SK-MEL-5 (cell line): Measurements from ENCODE around the gene SCMH1. TPM values are rescaled to one million over a fixed set of nuclear protein-coding genes. Genes with fewer than 3 reads are reported as not detected.

Source experiments
- DNase-seq: peaks from one replicate; pipeline ENCODE4 v3.0.0-alpha.2; 2016; ENCODE audit warnings: low read depth, low spot score
- in situ Hi-C: cut with HindIII; loops from 2 replicates; pipeline ENCODE4 v1.10.0; 2016; ENCODE audit warnings: low sequenced_read_pairs, high pct_unique_total_duplicates, low pct_unique_long_range_greater_than_20kb
- total RNA-seq: library from RNA; depleted of rRNA; stranded (reverse); fragments of >200 nt; shearing (Covaris generic); gene quantifications from 2 replicates; pipeline ENCODE4 v1.2.3, GENCODE V29; 2014

The SCMH1 gene
- total RNA-seq, 1 experiment from 2014 or later, result 16.8 TPM

- in situ Hi-C loops, result no loop called here
- DNase-seq, result no peak
Observed at GRCh38 chr1:41078193-41078592, 163.9 kb downstream of the SCMH1 start.

GRCh38 chr1:41073971-41074370 is 168.1 kb downstream of the SCMH1 start:
- DNase-seq, result no peak
- in situ Hi-C loops, result no loop called here

GRCh38 chr1:41072051-41072450 is 170.1 kb downstream of the SCMH1 start:
- DNase-seq, result no peak
- in situ Hi-C loops, result no loop called here

GRCh38 chr1:41056907-41057306 is 185.2 kb downstream of the SCMH1 start:
- in situ Hi-C loops, result no loop called here

GRCh38 chr1:41053316-41053715 is 188.8 kb downstream of the SCMH1 start:
- in situ Hi-C loops, result no loop called here
- DNase-seq, result no peak

More at GRCh38 chr1:41056907-41057306, 185.2 kb downstream of the SCMH1 start:
- DNase-seq, result no peak

GRCh38 chr1:41051022-41051421 is 191.1 kb downstream of the SCMH1 start:
- DNase-seq, result no peak
- in situ Hi-C loops, result no loop called here

GRCh38 chr1:41048540-41048939 is 193.6 kb downstream of the SCMH1 start:
- no peak for DNase-seq
- in situ Hi-C loops, result no loop called here

- DNase-seq, result no peak
- in situ Hi-C loops, result no loop called here
Observed at GRCh38 chr1:41046347-41046775, 195.7 kb downstream of the SCMH1 start.

GRCh38 chr1:41045740-41046139 is 196.4 kb downstream of the SCMH1 start:
- in situ Hi-C loops, result no loop called here

GRCh38 chr1:41044187-41044586 is 197.9 kb downstream of the SCMH1 start:
- in situ Hi-C loops, result no loop called here
- no peak for DNase-seq

More at GRCh38 chr1:41045740-41046139, 196.4 kb downstream of the SCMH1 start:
- DNase-seq, result no peak

GRCh38 chr1:41041614-41042270 is 200.4 kb downstream of the SCMH1 start:
- DNase-seq, result no peak
- in situ Hi-C loops, result no loop called here

- in situ Hi-C loops, result no loop called here
Observed at GRCh38 chr1:41038110-41038509, 204.0 kb downstream of the SCMH1 start.

GRCh38 chr1:41037116-41037903 is 204.8 kb downstream of the SCMH1 start:
- no peak for DNase-seq
- in situ Hi-C loops, result no loop called here

More at GRCh38 chr1:41038110-41038509, 204.0 kb downstream of the SCMH1 start:
- DNase-seq, result peak; percentile 40

GRCh38 chr1:41033272-41033671 is 208.8 kb downstream of the SCMH1 start:
- in situ Hi-C loops, result no loop called here
- DNase-seq, result no peak

- in situ Hi-C loops, result no loop called here
Observed at GRCh38 chr1:41032147-41032546, 210.0 kb downstream of the SCMH1 start.

GRCh38 chr1:41030872-41031616 is 211.1 kb downstream of the SCMH1 start:
- no peak for DNase-seq
- in situ Hi-C loops, result no loop called here

More at GRCh38 chr1:41032147-41032546, 210.0 kb downstream of the SCMH1 start:
- no peak for DNase-seq

- DNase-seq, result no peak
- in situ Hi-C loops, result no loop called here
Observed at GRCh38 chr1:41028034-41028642, 214.0 kb downstream of the SCMH1 start.
